CD4-positive, alpha-beta T cell treated with Interleukin-12 subunit alpha and Interleukin-12 subunit beta, for 1 hour (primary cell): ENCODE measurements around the gene FUT9.

Source experiments
- DNase-seq: peaks from one replicate; pipeline ENCODE4 v3.0.0-alpha.2; 2020

The FUT9 gene

DNA sequence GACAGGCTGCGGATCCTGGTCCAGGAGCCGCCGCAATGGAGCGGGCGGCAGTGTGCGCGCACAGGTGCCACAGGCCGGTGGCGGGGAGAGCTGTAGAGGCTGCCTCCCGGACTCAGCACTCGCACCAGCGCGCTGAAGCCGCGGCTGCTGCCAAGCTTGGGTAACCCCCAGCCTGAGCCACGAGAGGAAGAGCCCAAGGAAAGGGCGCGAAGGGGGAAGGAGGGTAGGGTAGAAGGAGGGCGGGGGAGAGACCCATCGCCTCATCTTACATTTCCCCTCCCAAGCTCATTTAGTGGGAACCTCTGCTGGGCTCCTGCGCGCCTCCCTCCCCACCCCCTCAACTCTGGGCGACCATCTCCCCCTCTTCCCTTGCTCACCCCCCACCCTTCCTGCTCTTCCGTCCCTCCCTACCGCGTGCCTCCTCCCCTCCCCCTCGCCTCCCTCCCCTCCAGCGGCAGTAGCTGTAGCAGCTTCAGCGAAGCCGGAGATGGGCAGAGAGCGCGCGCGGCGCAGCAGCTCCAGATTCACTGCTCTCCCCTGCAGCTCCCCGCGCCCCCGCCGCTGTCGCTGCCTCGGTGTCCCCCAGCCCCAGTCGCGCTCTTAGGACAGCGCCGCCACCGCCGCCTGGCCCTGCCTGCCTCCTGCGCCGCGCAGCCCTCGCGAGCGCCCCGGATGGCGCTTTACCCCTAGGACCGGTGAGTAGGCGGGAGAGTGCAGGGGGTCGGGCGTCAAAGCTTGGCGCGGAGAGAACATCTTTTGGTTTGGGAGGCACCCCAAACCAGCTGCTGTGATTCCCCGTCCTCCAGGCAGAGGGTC lies at the start of gene FUT9:
Gene FUT9 (plus strand): TSS at position 457 of the 816 bp plus-strand sequence. CDS start 187,182 bp downstream, outside the sequence.
- no peak for DNase-seq

DNA sequence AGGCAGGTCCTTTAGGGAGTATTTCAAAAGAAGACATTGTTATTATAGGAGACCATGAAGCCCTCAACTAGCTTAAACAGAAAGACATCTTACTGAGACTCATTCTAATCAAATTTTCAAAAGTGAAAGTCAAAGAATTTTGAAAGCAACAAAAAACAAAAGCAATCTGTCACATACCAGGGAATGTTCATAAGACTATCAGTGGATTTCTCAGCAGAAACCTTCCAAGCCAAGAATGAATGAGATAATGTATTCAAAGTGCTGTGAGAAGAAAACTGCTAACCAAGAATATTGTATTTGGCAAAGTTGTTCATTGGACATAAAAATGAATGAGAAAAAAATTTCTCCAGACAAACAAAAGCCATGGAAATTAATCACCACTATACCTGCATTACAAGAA lies 48.2 kb upstream of the FUT9 start:
- DNase-seq = no peak

DNA sequence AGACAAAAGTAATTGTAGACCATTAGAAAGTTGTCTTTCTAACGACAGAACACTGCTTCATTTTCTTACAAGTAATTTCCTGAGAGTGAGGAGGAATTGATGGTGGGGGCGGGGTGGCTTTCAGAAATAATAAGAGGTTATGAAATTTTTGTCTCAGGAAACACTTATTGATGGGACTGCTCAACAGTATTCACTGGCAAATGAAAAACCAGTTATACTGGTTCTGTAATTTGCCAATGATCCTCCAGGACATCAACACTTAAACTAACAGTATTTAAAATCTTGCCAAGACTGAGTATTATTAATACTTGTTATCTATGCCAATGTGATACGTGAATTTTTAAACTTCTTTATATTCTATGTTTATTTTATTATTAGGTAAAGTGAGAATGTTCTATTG lies 41.8 kb upstream of the FUT9 start:
- DNase-seq = no peak

DNA sequence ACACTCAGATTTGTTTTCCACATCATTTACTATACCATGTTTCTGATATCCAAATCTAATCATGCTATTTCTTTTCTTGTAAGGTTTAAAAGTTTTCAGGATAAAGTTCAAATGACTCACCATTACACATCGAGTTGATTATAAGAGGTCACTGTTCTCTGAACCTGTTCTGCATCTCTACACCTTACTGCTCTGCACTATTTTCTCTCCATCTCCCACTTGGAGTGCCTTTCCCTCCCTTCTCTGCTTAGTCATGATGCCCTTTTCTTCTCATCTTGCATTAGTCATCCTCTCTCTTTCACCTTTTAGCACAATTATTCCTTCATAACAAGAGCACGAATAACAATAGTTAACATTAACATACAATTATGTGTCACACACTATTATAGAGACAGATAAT lies 37.5 kb upstream of the FUT9 start:
- DNase-seq = no peak

DNA sequence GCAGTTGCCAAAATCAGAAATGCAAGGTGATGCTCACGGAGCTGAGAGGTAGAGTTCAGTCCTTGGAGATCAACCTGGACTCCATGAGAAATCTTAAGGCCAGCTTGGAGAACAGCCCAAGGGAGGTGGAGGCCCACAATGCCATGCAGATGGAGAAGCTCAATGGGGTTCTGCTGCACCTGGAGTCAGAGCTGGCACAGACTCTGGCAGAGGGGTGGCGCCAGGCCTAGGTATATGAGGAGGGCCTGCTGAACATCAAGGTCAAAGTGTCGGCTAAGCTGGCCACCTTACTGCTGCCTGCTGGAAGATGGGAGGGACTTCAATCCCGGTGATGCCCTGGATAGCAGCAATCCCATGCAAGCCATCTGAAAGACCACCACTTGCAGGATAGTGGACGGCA lies 23.9 kb upstream of the FUT9 start:
- DNase-seq = no peak

DNA sequence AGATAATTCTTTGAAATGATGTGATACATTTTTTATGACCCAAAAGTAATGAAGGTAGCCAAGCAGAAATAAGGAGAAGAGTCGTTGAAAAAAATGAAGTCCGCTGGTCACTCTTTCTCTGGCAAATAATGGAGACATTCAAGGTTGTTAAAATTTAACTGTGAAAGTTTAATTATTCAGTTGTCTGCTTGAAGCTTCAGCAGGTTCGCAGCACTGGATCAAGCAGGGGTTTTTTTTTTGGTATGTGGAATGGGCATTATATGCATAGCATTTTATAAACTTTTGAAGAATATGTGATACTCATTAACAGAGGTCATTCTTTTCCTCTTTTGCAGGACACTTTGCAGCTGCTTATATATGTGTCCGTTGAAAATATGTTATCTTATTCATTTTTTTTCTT lies 21.6 kb upstream of the FUT9 start:
- DNase-seq = no peak

DNA sequence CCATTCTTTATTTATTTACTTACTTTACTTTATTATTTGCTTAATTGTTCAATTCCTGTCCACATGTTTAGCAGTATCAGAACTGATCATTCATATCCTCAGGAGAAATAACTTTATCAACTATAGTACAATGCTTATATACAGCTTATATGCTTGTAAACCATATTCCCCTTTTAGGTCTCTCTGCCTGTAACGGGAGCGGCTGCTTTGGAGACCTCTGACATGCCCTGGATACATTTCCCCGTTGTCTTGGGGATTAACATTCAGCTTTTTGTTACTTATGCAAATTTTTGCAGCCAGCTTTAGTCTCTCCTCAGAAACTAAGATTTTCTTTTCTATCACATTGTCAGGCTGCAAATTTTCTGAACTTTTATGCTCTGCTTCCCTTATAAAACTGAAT lies 17.6 kb upstream of the FUT9 start:
- no peak for DNase-seq

DNA sequence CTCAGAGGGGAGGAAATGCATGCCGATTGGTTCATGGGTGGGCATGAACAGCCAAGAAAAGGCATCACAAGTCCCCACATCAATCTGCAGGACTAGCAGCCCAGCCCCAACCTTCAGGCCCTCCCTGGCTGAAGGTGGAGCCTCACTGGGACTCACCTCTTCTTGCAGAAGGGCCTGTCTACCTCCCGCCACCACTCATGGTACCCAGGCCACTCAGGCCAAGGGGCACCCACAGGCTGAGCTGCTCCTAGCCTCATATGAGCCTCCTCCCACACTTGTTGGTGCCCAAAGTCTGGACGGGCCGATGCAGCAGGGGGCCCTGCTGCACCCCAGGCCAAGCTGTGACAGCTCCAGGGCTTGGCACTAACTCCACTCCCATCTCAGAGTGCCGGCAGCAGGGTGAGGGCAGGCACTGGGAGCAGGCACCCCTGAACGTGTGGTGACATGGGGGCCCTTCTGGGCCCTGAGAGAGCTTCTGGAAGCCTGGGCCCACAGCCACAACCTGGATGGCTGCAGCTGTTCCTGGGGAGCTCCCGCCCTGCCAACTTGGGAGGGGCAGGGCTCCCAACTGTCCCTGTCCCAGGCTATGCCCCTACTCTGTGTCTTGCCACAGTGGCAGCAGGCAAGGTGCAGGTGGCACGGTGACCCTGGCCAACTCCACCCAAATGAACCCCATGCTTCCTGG lies 13.7 kb upstream of the FUT9 start:
- no peak for DNase-seq

DNA sequence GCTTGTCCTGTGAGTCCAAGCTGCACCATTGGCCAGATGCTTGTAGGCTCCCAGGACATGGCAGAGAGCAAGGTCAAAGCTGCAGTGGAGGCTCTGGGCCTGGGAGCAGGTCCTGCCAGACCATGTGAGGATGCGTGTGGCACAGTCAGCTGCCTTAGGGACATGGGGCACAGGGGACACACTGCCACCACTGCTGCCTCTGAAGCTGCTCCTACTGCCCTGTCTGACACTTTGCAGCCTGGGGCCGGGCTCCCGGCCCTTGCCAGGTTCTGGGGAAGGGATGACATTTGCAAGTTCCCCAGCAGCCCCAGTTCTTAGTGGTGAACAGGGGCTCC lies 13.2 kb upstream of the FUT9 start:
- DNase-seq = no peak

DNA sequence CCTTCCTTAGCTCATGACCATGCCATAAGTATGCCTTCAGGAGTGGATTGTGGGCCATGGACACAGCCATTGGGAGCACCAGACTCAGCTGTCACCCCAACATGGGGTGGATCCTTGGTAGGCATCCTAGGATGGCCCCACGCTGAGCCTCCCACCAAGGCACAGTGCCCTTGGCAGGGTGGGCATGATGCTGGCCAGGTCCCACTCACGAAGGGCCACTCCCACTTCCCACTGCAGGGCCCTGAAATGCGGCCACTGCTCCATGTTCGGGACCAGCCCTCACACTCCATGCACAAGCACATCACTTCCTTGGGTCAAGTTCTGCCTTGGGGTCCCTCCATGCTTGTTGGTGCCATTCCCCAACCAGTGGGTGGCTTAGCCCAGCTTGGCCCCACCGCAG lies 12.9 kb upstream of the FUT9 start:
- no peak for DNase-seq

DNA sequence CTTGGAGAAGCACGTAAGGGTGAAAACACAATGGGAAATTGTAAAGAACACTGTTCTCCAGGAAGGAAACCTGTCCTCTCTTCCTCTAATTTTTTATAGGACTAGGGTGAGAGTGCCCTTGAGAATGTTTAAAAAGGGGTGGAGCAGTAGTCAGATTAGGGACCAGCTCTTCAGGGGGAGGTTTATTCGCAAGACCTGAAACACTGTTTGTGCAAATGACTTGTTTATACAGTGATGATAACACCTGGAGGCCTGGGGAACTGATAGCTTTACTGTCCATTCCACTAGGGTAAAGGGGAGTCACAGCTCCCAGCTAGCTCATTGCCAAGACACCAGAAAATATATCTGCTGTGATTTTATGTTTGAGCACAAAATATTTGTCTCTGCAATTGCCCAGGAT lies 8.1 kb upstream of the FUT9 start:
- DNase-seq = no peak

DNA sequence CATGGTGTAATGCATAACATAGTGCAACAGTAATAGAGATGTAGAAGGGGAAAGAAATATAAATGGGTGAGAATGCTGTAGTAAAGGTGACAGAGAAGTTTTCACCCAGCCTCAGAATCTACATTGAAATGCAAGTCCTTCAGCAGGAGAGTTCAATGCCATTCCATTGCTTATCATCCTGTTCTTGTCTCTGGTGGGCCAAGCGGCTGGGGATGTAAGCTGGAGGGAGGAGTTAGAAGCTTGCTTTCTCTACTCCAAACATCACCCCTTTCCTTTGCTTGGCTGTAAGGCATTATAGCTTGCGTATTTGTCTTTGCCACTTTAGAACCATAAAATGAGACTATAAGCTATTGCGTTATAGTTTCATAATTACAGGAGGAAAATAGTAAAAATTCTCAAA lies 2.2 kb upstream of the FUT9 start:
- DNase-seq = no peak

DNA sequence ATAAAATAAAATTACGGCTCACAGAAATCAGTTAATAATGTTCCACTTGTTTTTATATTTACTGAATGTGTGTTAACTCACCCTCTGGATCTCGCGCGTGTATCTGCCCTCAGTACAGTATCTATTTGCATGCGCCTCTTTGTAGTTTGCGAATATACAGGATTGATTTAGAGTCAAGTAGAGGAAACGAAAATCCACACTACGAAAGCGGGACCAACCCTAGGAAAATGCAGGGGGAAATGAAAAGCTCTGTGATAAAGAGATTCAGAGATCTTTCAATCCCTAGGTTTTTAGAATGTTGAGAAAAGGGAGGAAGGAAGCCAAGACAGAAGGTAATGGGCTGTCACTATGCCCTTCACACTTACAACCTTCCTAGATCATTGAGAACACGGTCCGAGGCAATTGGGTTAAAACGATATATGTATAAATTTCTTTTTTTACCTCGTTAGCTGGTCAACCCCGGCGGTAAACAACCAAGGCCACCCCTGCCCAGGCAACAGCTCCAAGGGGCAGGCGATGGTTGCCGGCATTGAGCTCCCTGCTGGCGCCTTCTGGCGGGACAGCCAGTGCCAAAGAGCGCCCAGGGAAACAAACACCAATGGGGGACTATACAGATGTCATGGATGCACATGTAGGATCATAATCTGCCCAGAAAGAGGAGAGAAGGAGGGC lies 792 bp upstream of the FUT9 start:
- DNase-seq = no peak

DNA sequence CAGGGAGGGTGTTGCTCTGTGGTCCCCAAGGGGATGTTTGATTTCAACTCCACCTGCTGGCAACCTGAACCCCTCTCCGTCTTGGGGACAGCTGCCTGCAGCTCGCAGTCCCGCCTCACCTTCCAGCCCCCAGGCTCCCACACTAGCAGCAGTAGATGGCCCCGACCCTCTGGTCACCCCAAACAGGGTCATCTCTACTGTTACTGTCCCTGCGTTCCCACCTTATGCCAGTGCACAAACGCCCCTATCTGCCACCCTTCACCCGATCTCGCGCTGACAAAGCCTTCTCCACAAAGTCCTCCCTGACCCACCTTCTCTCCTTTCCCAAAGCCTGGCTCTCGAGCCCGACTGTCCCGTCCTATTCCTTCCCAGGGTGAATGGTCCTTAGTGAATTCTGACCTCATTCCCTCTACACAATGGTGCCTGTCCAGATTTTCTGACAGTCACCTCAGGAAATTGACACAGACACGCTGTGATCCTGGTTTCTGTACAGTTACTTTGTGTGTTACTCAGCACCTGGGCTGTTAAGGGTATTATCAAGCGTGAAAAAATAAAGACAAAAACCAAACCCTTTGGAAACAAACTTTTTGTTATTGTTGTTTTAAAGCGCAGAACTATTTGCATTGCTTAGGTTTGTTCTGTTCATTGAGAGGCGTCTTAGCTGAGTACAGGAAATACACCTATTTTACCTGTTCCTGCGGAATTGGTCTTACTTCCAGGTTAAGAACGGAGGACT lies 728 bp downstream of the FUT9 start:
- no peak for DNase-seq

DNA sequence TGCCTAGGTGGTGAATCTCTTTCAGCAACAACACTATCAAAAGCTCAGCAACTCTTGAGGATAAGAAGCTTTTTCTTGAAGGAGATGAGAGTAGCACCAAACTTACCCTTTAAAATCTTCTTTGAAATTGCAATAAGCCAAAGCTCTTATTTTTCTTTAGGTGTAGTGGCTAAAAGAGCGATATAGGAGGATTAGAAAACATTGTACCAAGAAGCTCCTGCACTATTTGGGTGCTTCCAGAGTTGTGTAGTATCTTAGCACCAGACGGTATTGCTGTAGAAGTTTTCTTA lies 1.2 kb downstream of the FUT9 start:
- DNase-seq = no peak

DNA sequence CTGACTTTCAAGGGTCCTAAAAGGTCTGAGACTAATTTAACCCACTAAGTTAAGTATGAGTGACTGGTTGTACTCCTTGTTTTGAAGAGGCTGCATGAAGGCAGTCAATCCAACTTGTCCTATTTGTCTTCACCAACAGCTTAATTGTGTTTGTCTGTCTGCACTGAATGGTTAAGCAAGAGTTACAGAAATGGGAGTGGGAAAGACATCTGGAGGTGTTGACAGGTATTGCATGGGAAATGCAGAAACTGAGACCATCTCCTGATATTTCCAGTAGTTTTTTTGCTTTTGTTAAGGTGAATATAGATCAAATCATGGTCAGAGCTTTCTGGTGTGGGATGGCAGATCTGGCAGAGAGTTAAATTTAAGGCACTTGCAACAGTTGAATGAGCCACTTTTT lies 6.5 kb downstream of the FUT9 start:
- DNase-seq = no peak

DNA sequence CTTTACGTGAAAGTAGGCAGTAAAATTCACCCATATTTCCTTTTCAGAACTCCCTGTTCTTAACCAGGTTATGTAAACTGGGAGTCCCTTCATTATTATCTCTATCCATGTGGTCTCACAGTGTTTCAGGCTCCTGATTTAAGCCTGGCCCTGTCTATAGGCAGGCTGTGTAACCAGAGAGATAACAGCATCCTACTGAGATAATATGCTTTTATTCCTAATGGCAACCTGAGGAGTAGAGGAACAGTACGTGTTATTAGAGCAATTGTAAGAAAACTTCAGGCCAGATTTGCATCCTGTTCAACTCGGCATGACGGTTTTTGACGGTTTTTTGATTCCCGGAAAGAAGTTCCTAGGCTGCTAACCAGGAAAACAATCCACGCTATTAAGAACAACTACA lies 16.9 kb downstream of the FUT9 start:
- no peak for DNase-seq

DNA sequence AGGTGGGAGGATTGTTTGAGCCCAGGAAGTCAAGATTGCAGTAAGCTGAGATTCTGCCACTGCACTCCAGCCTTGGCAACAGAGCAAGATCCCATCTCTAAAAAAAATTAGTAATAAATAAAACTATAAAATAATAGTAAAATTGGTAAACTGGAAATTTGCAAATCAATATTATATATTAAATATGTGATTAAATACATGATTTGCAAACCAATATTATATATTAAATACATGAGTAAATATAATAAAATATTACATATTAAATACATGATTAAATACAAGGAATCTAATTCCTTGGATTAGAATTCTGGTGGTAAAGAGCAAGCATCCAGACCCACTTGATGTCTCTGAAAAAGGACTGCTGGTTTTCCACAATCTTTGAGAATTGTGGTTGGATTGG lies 35.8 kb downstream of the FUT9 start:
- no peak for DNase-seq

DNA sequence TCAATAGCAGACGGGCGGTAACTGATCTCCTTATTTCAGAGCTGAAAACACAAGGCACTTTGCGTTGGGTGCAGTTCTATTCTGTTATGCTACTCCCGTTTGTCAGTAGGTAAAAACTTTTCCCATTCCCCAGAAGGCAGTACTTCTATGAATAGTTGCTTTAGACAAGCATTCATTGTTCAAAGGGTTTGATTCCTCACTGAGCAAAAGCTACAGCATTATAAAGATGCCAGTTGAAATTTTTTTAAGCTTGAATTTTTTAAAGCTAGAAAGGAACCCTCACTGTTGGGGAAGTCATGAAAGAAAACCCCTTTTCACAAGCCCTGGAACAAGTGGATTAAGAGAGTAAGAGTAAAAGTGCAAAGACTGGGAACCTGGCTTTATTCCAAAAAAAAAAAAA lies 42.3 kb downstream of the FUT9 start:
- no peak for DNase-seq

DNA sequence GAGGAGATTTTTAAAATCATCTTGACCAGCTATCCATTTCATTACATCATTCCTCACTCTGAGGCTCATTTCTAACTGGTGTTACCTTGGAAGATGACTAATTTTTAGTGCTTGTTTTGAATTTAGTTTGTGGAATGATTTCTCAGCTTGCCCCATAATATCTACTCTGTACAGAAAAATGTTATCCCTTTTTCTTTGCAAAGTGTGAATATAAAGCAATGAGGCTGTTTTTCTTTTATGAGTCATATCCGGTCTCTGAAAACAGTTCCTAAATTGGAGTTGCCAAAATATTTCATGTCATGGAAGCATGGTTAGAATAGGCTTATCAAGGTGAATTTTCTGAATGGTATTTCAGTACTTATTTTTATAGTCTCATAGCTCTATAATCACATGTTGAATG lies 43.8 kb downstream of the FUT9 start:
- DNase-seq = no peak

DNA sequence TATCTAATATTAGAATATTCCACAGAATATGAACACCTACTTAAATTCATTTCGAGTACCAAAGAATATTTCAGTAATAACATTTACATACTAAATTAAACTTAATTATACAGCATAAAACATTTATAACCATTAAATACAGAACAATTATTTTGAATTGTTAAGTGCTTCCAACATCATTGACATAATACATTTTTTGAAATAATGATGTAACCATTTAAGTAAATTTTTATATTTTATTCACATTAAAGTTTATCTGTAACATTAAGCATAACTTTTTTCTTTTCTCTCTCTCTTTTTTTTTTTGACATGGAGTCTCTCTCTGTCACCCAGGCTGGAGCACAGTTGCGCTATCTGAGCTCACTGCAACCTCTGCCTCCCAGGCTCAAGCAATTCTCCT lies 44.5 kb downstream of the FUT9 start:
- DNase-seq = no peak

DNA sequence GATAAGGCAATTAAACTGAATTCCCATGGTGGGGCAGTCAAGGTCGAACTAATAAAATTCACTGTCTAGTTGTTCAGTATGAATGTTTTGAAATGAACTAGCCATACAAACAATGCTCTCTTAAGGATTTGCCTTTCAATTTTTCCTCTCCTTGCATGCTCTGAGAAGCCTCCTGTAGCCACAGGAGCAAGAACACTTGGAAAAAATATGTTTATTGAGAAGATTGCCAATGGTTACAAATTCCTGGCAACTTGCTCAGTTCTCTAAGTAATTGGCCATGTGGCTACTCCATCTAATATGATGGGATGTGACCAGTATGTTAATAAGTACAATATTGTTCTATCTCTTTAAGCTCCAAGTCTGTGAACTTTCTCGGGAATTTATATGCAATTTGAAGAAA lies 49.4 kb downstream of the FUT9 start:
- DNase-seq = no peak

DNA sequence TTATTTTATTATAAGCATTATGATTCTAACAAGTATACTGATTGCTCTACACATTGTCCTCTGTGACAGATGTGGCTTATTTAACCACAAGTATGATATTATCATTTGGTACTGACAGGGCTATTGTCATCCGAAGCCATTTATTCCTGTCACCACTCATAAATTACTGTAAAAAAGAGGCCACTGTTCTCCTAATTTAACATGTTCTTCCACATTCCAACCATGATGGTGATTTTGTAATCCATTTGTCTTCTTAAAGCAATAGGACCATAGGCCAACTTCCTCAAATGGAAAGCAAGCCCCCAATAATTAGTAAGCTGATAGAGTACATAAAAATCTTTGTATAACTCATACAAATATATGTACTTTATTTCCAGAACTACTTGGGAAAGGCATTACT lies 50.6 kb downstream of the FUT9 start:
- DNase-seq = no peak

DNA sequence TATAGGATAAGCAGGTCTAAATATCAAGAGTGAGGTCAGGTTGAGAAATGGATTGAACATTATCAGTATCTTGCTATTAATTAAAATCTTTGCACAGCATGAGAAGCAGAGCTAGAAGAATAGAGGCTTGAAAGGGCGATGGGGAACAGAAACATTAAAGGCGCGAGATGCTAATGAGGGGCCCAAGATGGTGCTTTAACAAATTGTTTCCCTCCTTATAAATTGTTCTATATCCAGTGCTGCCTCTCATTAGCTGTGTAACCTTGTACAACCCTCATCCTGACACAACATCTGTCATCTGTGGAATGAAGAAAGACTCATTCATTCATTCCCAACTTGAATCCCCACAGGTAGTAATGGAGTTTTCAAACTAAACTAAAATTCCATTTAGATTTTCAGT lies 57.8 kb downstream of the FUT9 start:
- DNase-seq = no peak
